GM18498 (cell line): ENCODE results near the gene MYBPC3.

Source experiments
- ATAC-seq: cut with Tn5 transposase; IDR thresholded peaks from one replicate; pipeline ENCODE4 v1.9.1; 2021; ENCODE audit warnings: mild to moderate bottlenecking, moderate library complexity; ENCODE audit not compliant: unreplicated experiment

Gene MYBPC3

GRCh38 chr11:47387944-47388696 lies 35.6 kb upstream of the MYBPC3 start:
- no peak for ATAC-seq

- ATAC-seq = no peak
Observed at GRCh38 chr11:47384498-47384897, 32.0 kb upstream of the MYBPC3 start.

GRCh38 chr11:47383071-47383470 lies 30.6 kb upstream of the MYBPC3 start:
- no peak for ATAC-seq

GRCh38 chr11:47380078-47380477 lies 27.6 kb upstream of the MYBPC3 start:
- ATAC-seq = no peak

GRCh38 chr11:47379317-47379716 lies 26.8 kb upstream of the MYBPC3 start:
- ATAC-seq = no peak

- ATAC-seq = peak; percentile 2
Observed at GRCh38 chr11:47378836-47379170, 26.3 kb upstream of the MYBPC3 start.

- ATAC-seq = peak; percentile 85
Observed at GRCh38 chr11:47378010-47378835, 25.7 kb upstream of the MYBPC3 start, which contains the start of gene SPI1. Gene SPI1 (minus strand): TSS chr11:47378547. CDS start chr11:47378353, 194 bp downstream.

- ATAC-seq = no peak
Observed at GRCh38 chr11:47377571-47378009, 25.1 kb upstream of the MYBPC3 start.

GRCh38 chr11:47376525-47377371 lies 24.2 kb upstream of the MYBPC3 start:
- no peak for ATAC-seq

GRCh38 chr11:47376107-47376524 lies 23.6 kb upstream of the MYBPC3 start:
- no peak for ATAC-seq

- no peak for ATAC-seq
Observed at GRCh38 chr11:47375546-47376085, 23.1 kb upstream of the MYBPC3 start.

GRCh38 chr11:47375020-47375419 lies 22.5 kb upstream of the MYBPC3 start:
- no peak for ATAC-seq

- ATAC-seq = no peak
Observed at GRCh38 chr11:47374720-47375019, 22.2 kb upstream of the MYBPC3 start.

GRCh38 chr11:47373876-47374719 lies 21.6 kb upstream of the MYBPC3 start:
- ATAC-seq = no peak

GRCh38 chr11:47372422-47372821 lies 19.9 kb upstream of the MYBPC3 start:
- no peak for ATAC-seq

- ATAC-seq = no peak
Observed at GRCh38 chr11:47369676-47370075, 17.2 kb upstream of the MYBPC3 start.

GRCh38 chr11:47366020-47366490 lies 13.6 kb upstream of the MYBPC3 start:
- ATAC-seq = no peak

- no peak for ATAC-seq
Observed at GRCh38 chr11:47361419-47361818, 8.9 kb upstream of the MYBPC3 start.

GRCh38 chr11:47360341-47360740 lies 7.8 kb upstream of the MYBPC3 start:
- no peak for ATAC-seq

- no peak for ATAC-seq
Observed at GRCh38 chr11:47359586-47359985, 7.1 kb upstream of the MYBPC3 start.
